ENCODE results near the gene L3MBTL4. TPM values are rescaled to one million over a fixed set of nuclear protein-coding genes. Genes with fewer than 3 reads are reported as not detected.

L3MBTL4 gene
- total RNA-seq, 1 donor from 2014 or later = 0.34 TPM

- H3K79me2 ChIP-seq (ENCODE audit: low read depth) = no peaks in the 10 kb centered on the region
- no peaks in the 10 kb centered on the region for H3K36me3 ChIP-seq
- Mint-ChIP-seq H3K4me1 (no peaks in the 10 kb centered on the region), H3K27me3 (ENCODE audit: insufficient read depth, low read depth) (no peaks in the 10 kb centered on the region), H3K27ac (no peak overlapping the region), H3K36me3 (no peaks in the 10 kb centered on the region), H3K4me3 (no peak overlapping the region), H3K9me3 (no peaks in the 10 kb centered on the region)
- no peak overlapping the region for H3K9ac ChIP-seq
- H3K4me3 ChIP-seq = no peak overlapping the region
- no peaks in the 10 kb centered on the region for H3K9me3 ChIP-seq (ENCODE audit: low read depth)
- no peak overlapping the region for H3K27ac ChIP-seq
- no peaks in the 10 kb centered on the region for H3K27me3 ChIP-seq
- H2AFZ ChIP-seq (replicated peaks) = no peak overlapping the region
- no peak for DNase-seq (ENCODE audit: low spot score)
- H3K4me2 ChIP-seq = no peak overlapping the region
- TF ChIP-seq EZH2phosphoT487 (IDR thresholded peaks at IDR 0.05) (no peak), CTCF (IDR thresholded peaks at IDR 0.05) (no peak), EZH2 (IDR thresholded peaks at IDR 0.05) (no peak)
- H4K20me1 ChIP-seq (ENCODE audit: low read depth) = no peaks in the 10 kb centered on the region
- no peaks in the 10 kb centered on the region for H3K4me1 ChIP-seq
- H3F3A ChIP-seq (ENCODE audit: low read depth) = no peaks in the 10 kb centered on the region
Observed at GRCh38 chr18:6311456-6312215, 103.1 kb downstream of the L3MBTL4 start.

DNA sequence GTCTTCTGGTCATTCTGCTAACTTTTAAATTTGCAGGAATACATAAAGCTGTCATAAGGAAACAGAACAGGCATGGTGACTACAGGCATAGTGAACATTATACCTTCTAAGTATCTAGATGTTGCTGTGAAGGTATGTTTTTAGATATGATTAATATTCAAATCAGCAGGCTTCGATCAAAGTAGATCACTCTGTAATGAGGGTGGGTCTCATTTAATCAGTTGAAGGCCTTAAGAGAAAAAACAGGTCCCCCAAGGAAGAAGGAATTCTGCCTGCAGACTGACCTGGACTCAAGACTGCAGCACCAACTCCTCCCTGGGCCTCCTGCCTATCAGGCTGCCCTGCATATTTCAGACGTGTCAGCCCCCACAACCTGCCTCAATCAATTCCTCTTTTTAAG is 104.0 kb downstream of the L3MBTL4 start:
- Mint-ChIP-seq H3K4me3 (no peak overlapping the region), H3K4me1 (peaks cover 5% of the 10 kb centered on the region), H3K9me3 (no peaks in the 10 kb centered on the region), H3K36me3 (no peaks in the 10 kb centered on the region), H3K27me3 (ENCODE audit: insufficient read depth, low read depth) (no peaks in the 10 kb centered on the region), H3K27ac (no peak overlapping the region)
- Histone ChIP-seq H3K4me3 (no peak overlapping the region), H3K79me2 (ENCODE audit: low read depth) (no peaks in the 10 kb centered on the region), H2AFZ (replicated peaks) (no peak overlapping the region), H3K4me1 (no peaks in the 10 kb centered on the region), H3K27me3 (no peaks in the 10 kb centered on the region), H3K9me3 (ENCODE audit: low read depth) (no peaks in the 10 kb centered on the region), H3K36me3 (no peaks in the 10 kb centered on the region), H3K4me2 (no peak overlapping the region), H3F3A (ENCODE audit: low read depth) (no peaks in the 10 kb centered on the region), H3K9ac (no peak overlapping the region), H4K20me1 (ENCODE audit: low read depth) (peaks cover 4% of the 10 kb centered on the region), H3K27ac (no peak overlapping the region)
- no peak for DNase-seq (ENCODE audit: low spot score)
- TF ChIP-seq EZH2 (IDR thresholded peaks at IDR 0.05) (no peak), EZH2phosphoT487 (IDR thresholded peaks at IDR 0.05) (no peak), CTCF (IDR thresholded peaks at IDR 0.05) (no peak)

DNA sequence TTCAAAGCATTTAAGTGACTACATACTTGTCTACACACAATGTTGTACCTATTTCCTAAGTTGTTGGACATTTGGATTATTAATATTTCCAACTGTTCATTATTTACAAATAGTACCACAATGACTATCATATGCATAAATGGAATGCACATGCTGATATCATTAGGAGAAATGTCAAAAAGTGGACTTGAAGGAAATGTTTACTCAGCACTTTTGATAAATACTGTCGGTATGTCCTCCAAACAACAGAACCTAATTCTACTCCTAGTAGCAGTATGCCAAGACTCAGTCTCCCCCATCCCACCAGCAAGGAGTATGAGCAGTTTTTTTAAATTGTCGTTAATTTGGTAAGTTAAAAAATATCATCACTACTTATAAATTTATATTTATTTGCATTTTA is 116.8 kb downstream of the L3MBTL4 start:
- H3K27me3 ChIP-seq = no peaks in the 10 kb centered on the region
- H3K9ac ChIP-seq = no peak overlapping the region
- no peak overlapping the region for H3K27ac ChIP-seq
- no peak overlapping the region for H3K4me2 ChIP-seq
- H3K4me3 ChIP-seq = no peak overlapping the region
- H3K36me3 ChIP-seq = no peaks in the 10 kb centered on the region
- H3K4me1 Mint-ChIP-seq = peaks cover 7% of the 10 kb centered on the region
- peaks cover 3% of the 10 kb centered on the region for H3K27me3 Mint-ChIP-seq (ENCODE audit: insufficient read depth, low read depth)
- H3K9me3 Mint-ChIP-seq = no peaks in the 10 kb centered on the region
- no peaks in the 10 kb centered on the region for H4K20me1 ChIP-seq (ENCODE audit: low read depth)
- no peak for DNase-seq (ENCODE audit: low spot score)
- no peaks in the 10 kb centered on the region for H3K4me1 ChIP-seq
- no peak overlapping the region for H3K27ac Mint-ChIP-seq
- H3F3A ChIP-seq (ENCODE audit: low read depth) = no peaks in the 10 kb centered on the region
- no peaks in the 10 kb centered on the region for H3K79me2 ChIP-seq (ENCODE audit: low read depth)
- no peaks in the 10 kb centered on the region for H3K9me3 ChIP-seq (ENCODE audit: low read depth)
- no peak for TF ChIP-seq CTCF (IDR thresholded peaks at IDR 0.05)
- TF ChIP-seq EZH2 (IDR thresholded peaks at IDR 0.05) = no peak
- no peak for TF ChIP-seq EZH2phosphoT487 (IDR thresholded peaks at IDR 0.05)
- no peak overlapping the region for H3K4me3 Mint-ChIP-seq
- H3K36me3 Mint-ChIP-seq = no peaks in the 10 kb centered on the region
- H2AFZ ChIP-seq (replicated peaks) = no peak overlapping the region

Measured in neural progenitor cell (in vitro differentiated cells).